B cell (primary cell): ENCODE results near the gene ELANE. TPM values are rescaled to one million over a fixed set of nuclear protein-coding genes. Genes with fewer than 3 reads are reported as not detected.

Experiments used
- ATAC-seq: fragments of 200-7000 bp; cut with Tn5 transposase; one replicate; pipeline ENCODE4 v1.10.0; 2021; ENCODE audit warnings: low read depth, mild to moderate bottlenecking, moderate number of reproducible peaks, moderate library complexity
- CTCF ChIA-PET: fragments of 350-600 bp; sonication (Branson Sonifier 250); formaldehyde crosslinking; loops from one replicate; lab custom pipeline; 2021; ENCODE audit warnings: antibody characterized with exemption, inconsistent platforms; lab: Charles Lee
- POLR2A ChIA-PET: fragments of 350-600 bp; sonication (Branson Sonifier 250); formaldehyde crosslinking; loops from one replicate; lab custom pipeline; 2021; ENCODE audit warnings: antibody characterized with exemption; lab: Charles Lee
- DNase-seq: peaks from one replicate; pipeline ENCODE4 v3.0.0; 2013
- H2AFZ ChIP-seq: 2 replicates; pipeline ENCODE4 v1.6.1; 2012; ENCODE audit warnings: mild to moderate bottlenecking, low read depth, low read length; ENCODE audit not compliant: insufficient read depth, poor library complexity, severe bottlenecking
- H3K27ac ChIP-seq, 2 donors: 1 replicate in 1 of 2; 2 replicates in 1 of 2; pipeline ENCODE4 v1.5.1; 2012 to 2013; ENCODE audit warnings: low read length in 2 of 2, mild to moderate bottlenecking in 2 of 2, moderate library complexity in 1 of 2
- H3K27me3 ChIP-seq, 4 experiments: fragments of 200-600 bp in 1 of 4; sonication (generic) in 1 of 4; replicated peaks in 1 of 4; 1 replicate in 2 of 4; 2 replicates in 2 of 4; pipeline versions ENCODE4 v1.6.1 to v1.7.0; 2013 to 2016; ENCODE audit warnings: low read length in 3 of 4, mild to moderate bottlenecking in 2 of 4, mixed read lengths in 1 of 4, moderate library complexity in 1 of 4; ENCODE audit not compliant: insufficient read depth in 4 of 4, control insufficient read depth in 3 of 4; ENCODE audit errors: control extremely low read depth in 1 of 4
- H3K36me3 ChIP-seq, 2 experiments: replicated peaks in 1 of 2; 1 replicate in 1 of 2; 2 replicates in 1 of 2; pipeline versions ENCODE4 v1.6.1 to v1.7.1; 2013; ENCODE audit warnings: low read length in 1 of 2; ENCODE audit not compliant: insufficient read depth in 2 of 2, control insufficient read depth in 1 of 2; ENCODE audit errors: control extremely low read depth in 1 of 2, extremely low read depth in 1 of 2
- H3K4me1 ChIP-seq, 2 donors: fragments of 200-600 bp in 1 of 2; sonication (generic) in 1 of 2; 1 replicate in 1 of 2; 2 replicates in 1 of 2; pipeline versions ENCODE4 v1.5.1 to v1.6.1; 2013 to 2017; ENCODE audit warnings: low read length in 2 of 2; ENCODE audit not compliant: control insufficient read depth in 2 of 2, insufficient read depth in 2 of 2
- H3K4me2 ChIP-seq: replicated peaks from 2 replicates; pipeline ENCODE3; 2012; ENCODE audit warnings: mild to moderate bottlenecking, low read depth, low read length; ENCODE audit not compliant: poor library complexity, severe bottlenecking
- H3K4me3 ChIP-seq, 5 experiments: fragments of 200-600 bp in 1 of 5; sonication (generic) in 1 of 5; 1 replicate in 3 of 5; 2 replicates in 2 of 5; pipeline versions ENCODE4 v1.5.1 to v1.7.0; 2011 to 2016; ENCODE audit warnings: low read length in 4 of 5, mild to moderate bottlenecking in 4 of 5, low read depth in 2 of 5, control low read depth in 1 of 5, moderate library complexity in 1 of 5; ENCODE audit not compliant: insufficient read depth in 1 of 5; ENCODE audit errors: control extremely low read depth in 1 of 5, extremely low read depth in 1 of 5
- H3K79me2 ChIP-seq: fragments of 200-600 bp; sonication (generic); one replicate; pipeline ENCODE4 v1.6.0; 2016; ENCODE audit warnings: low read length; ENCODE audit not compliant: control insufficient read depth, insufficient read depth
- H3K9ac ChIP-seq: fragments of 200-600 bp; sonication (generic); 2 replicates; pipeline ENCODE4 v1.6.1; 2017; ENCODE audit warnings: mild to moderate bottlenecking, low read length, moderate library complexity
- H3K9me3 ChIP-seq, 3 donors: one replicate each; pipeline versions ENCODE4 v1.6.1 to v1.7.1; 2013; ENCODE audit warnings: low read length in 2 of 3; ENCODE audit not compliant: control insufficient read depth in 2 of 3, insufficient read depth in 1 of 3; ENCODE audit errors: control extremely low read depth in 1 of 3
- H4K20me1 ChIP-seq: 2 replicates; pipeline ENCODE4 v1.6.0; 2012; ENCODE audit warnings: mild to moderate bottlenecking, low read length; ENCODE audit not compliant: insufficient read depth, control insufficient read depth, poor library complexity, severe bottlenecking
- H3K27ac Mint-ChIP-seq: one replicate; pipeline ENCODE4 v1.8.0; 2021; ENCODE audit warnings: mixed read lengths
- H3K27me3 Mint-ChIP-seq: one replicate; pipeline ENCODE4 v1.8.0; 2021; ENCODE audit warnings: mixed read lengths
- H3K4me1 Mint-ChIP-seq: one replicate; pipeline ENCODE4 v1.8.0; 2021; ENCODE audit warnings: mixed read lengths
- H3K4me3 Mint-ChIP-seq: one replicate; pipeline ENCODE4 v1.8.0; 2021; ENCODE audit warnings: mixed read lengths
- H3K9me3 Mint-ChIP-seq: one replicate; pipeline ENCODE4 v1.8.0; 2022; ENCODE audit warnings: mixed read lengths; ENCODE audit not compliant: insufficient read depth
- CTCF ChIP-seq: fragments of 200-600 bp; IDR thresholded peaks from one replicate; pipeline ENCODE4 v1.8.0; 2022; ENCODE audit warnings: antibody characterized with exemption, mild to moderate bottlenecking
- EZH2 ChIP-seq: IDR thresholded peaks from 2 replicates; pipeline ENCODE4 v1.6.1; 2012; ENCODE audit warnings: borderline replicate concordance, low read depth, mild to moderate bottlenecking, moderate library complexity, low read length; ENCODE audit not compliant: insufficient read depth, poor library complexity, severe bottlenecking
- WGBS: methylation state at CpG from one replicate; pipeline ENCODE4 v1.1.5; 2013; ENCODE audit warnings: missing lambda C conversion rate; ENCODE audit not compliant: insufficient coverage; 5-methylcytosine and 5-hydroxymethylcytosine counted together
- intact Hi-C: fragments of 100-400 bp; cut with micrococcal nuclease; formaldehyde crosslinking; loops from one replicate; pipeline ENCODE4 v1.10.0; 2022
- polyA plus RNA-seq: library from polyadenylated mRNA; depleted of rRNA; stranded (reverse); fragments of >200 nt; gene quantifications from 2 replicates; pipeline ENCODE4 v1.2.3, GENCODE V29; 2012
- total RNA-seq, 2 donors: library from RNA; stranded (reverse); fragments of 120-200 nt in 1 of 2; gene quantifications; 1 replicate in 1 of 2; 2 replicates in 1 of 2; pipeline versions ENCODE4 v1.2.3 to v1.2.4, GENCODE V29; 2013 to 2022

ELANE gene
- total and polyA plus RNA-seq, 2 donors (not counting 1 experiment from before 2014, with no cell fraction given), result 0.18 TPM; not detected in 1

- Histone ChIP-seq H3K79me2 (peaks cover 19% of the 10 kb centered on the region), H3K36me3 (peaks cover 0 to 39% of the 10 kb centered on the region in 2 experiments), H4K20me1 (peaks cover 46% of the 10 kb centered on the region), H2AFZ (no peak overlapping the region), H3K4me3 (no peak overlapping the region), H3K4me1 (peaks cover 5 to 25% of the 10 kb centered on the region in 2 donors), H3K27me3 (no peaks in the 10 kb centered on the region), H3K9ac (no peak overlapping the region), H3K4me2 (no peak overlapping the region), H3K9me3 (no peaks in the 10 kb centered on the region), H3K27ac (no peak overlapping the region)
- WGBS, result 89% methylated on average over 6 of the region's 10 CpGs
- no peak for ATAC-seq
- DNase-seq, result no peak
- Mint-ChIP-seq H3K4me3 (no peak overlapping the region), H3K9me3 (no peaks in the 10 kb centered on the region), H3K27me3 (no peaks in the 10 kb centered on the region), H3K4me1 (peaks cover 25% of the 10 kb centered on the region), H3K27ac (peak overlapping the region; percentile 32)
- TF ChIP-seq CTCF (no peak), EZH2 (no peak)
- intact Hi-C loops, result no loop called here
- CTCF ChIA-PET, result interaction anchor here (1.5 kb wide), 1 partner anchor 11 kb away, joined by 4 read pairs; no protein-coding TSS in a partner anchor
- POLR2A ChIA-PET, result interaction anchor here (1.8 to 2.0 kb wide), 2 partner anchors 10 to 12 kb away, joined by 4 to 9 read pairs; no protein-coding TSS in a partner anchor
Observed at GRCh38 chr19:896434-896833, 44.3 kb downstream of the ELANE start.

- no peaks in the 10 kb centered on the region for H3K9me3 Mint-ChIP-seq
- POLR2A ChIA-PET, result interaction anchor here (1.8 to 2.0 kb wide), 2 partner anchors 10 to 12 kb away, joined by 4 to 9 read pairs; no protein-coding TSS in a partner anchor
- Histone ChIP-seq H3K4me1 (peaks cover 3 to 22% of the 10 kb centered on the region in 2 donors), H3K79me2 (peaks cover 20% of the 10 kb centered on the region), H4K20me1 (peaks cover 48% of the 10 kb centered on the region), H3K4me3 (no peak overlapping the region), H3K27me3 (no peaks in the 10 kb centered on the region), H2AFZ (no peak overlapping the region), H3K4me2 (no peak overlapping the region), H3K9me3 (no peaks in the 10 kb centered on the region), H3K27ac (no peak overlapping the region), H3K36me3 (peaks cover 0 to 45% of the 10 kb centered on the region in 2 experiments), H3K9ac (no peak overlapping the region)
- TF ChIP-seq EZH2 (no peak), CTCF (no peak)
- H3K4me3 Mint-ChIP-seq, result no peak overlapping the region
- WGBS, result 99% methylated on average over 9 of the region's 11 CpGs
- no peak overlapping the region for H3K27ac Mint-ChIP-seq
- ATAC-seq, result no peak
- CTCF ChIA-PET, result interaction anchor here (1.3 to 1.5 kb wide), 3 partner anchors 11 to 33 kb away, joined by 4 to 5 read pairs (median 4); no protein-coding TSS in a partner anchor
- intact Hi-C loops, result no loop called here
- H3K4me1 Mint-ChIP-seq, result peaks cover 25% of the 10 kb centered on the region
- no peak for DNase-seq
- no peaks in the 10 kb centered on the region for H3K27me3 Mint-ChIP-seq
Observed at GRCh38 chr19:896999-897398, 44.9 kb downstream of the ELANE start.
